HG03558 (cell line): ENCODE data around the gene RSPH9.

Experiments
- ATAC-seq: cut with Tn5 transposase; IDR thresholded peaks from one replicate; pipeline ENCODE4 v1.9.1; 2021; ENCODE audit warnings: moderate number of reproducible peaks; ENCODE audit not compliant: unreplicated experiment; ENCODE audit errors: extremely low read depth

The RSPH9 gene

DNA sequence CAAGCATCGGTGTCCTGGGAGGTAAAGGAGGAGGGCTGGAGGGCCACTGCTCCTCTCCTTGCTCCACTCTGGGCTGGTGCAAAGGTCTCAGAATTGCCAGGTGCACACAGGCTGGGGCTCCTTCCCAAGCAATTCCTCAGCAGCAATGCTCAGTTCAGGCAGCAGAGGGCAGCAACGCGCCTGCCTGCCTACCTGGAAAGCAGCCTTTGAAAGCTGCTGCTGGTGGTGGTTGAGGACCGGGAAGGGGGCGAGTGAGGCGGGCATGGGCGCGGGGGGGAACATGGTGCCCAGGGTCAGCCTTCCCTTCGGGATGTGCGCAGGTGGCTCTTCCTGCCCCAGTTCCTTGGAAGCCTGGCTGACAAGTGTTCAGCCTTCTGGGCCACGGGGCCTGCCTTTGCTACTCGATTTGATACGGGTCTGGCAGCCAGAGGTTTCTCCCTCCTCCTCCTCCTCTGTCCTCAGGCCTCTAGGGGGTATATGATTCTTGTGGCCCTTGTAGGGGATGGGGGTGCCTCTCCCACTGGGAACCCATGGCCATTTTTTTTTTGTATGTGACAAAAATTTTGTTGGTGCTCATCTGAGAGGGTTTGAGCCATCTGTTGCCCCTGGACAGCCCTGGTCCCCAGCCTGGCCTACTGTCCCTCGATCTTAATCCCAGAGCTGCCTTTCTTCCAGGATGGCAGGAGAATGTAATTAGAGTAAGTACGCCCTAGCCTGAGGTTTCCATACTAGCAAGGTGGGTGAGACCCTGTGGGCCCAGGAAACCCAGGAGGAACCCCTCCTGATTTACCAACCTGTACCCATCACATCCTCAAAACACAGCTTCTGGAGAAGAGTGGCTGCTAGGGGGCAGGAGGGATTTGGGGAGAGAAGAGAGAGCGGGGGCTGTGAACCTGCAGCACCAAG is 22.7 kb downstream of the RSPH9 start:
- no peak for ATAC-seq

GRCh38 chr6:43668151-43669028 is 23.6 kb downstream of the RSPH9 start:
- ATAC-seq: no peak

GRCh38 chr6:43669050-43669921 is 24.4 kb downstream of the RSPH9 start:
- no peak for ATAC-seq

DNA sequence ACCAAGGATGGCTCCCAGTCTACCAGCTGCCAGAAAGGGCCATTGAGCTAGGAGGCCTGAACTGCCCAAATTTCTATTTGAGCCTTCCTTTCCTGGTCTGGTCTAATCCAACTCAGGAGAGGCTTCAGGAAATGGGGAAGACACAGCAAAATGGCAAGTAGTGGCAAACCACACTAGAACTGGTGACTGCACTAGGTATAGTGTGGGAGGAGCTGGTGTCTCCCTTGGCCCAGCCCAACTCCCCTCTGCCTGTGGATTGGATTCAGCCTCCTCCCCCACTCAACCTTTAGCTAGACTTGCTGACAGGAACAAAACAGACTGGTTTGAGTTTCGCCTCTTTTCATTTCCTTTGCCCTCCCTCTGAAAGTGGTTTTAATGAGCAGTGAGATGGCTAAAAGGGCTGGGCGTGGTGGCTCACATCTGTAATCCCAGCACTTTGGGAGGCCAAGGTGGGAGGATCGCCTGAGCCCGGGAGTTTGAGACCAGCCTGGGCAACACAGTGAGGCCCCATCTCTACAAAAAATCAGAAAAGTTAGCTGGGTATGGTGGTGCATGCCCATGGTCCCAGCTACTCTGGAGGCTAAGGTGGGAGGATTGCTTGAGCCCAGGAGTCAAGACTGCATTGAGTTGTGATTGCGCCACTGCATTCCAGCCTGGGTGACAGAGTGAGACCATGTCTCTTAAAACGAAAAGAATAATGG is 25.2 kb downstream of the RSPH9 start:
- ATAC-seq: no peak

- no peak for ATAC-seq
Measured at GRCh38 chr6:43670623-43670986, 25.8 kb downstream of the RSPH9 start.

GRCh38 chr6:43671011-43671800 is 26.4 kb downstream of the RSPH9 start:
- ATAC-seq: no peak

- no peak for ATAC-seq
Measured at GRCh38 chr6:43671801-43672690, 27.2 kb downstream of the RSPH9 start.

DNA sequence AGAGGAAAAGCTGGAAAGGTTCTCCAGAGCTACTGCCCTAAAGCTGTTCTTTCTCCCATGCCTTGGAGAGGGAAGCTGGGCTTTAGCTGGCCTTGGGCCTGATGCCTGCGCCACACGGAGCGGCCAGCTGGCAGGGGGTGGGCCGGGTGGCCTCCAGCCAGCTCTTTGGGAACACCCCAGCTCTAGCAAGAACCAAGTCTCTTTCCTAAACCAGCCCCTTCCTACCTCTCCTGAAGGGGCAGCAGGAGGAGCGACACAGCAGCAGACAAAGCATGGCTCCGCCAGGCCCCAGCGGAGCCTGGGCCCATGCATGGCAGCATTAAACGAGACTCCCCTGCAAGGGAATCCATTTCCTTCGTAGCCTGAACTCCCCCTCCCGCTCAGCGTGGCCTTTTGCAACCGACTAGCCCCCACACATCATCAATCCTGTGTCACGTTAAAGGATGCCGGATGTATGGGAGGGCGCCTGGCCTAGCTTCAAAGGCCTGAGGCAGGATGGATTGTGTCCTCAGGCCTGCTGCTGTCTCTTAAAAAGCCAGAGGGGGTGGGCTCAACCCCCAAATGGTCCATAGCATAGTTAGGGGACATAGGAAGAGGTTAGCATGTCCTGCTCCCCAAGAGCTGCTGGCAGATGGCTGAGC is 28.7 kb downstream of the RSPH9 start:
- no peak for ATAC-seq

DNA sequence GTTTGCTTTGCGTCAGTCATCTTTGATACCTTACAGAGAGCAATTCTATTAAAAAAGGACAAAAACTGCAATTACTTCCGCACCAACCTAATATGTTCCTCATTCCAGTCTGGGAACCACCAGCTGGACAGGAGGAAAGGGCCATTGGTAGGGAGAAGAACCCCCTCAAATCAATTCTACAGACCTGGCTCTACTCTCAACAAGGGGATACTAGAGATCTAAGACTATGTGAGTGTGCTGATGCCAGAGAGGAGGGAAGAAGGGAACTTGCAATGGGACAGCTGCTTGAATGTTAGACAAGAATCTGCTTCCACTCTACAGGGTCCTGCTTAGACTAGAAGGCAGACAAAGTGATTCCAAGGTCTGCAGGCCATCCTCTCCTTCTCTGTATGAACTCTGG is 29.5 kb downstream of the RSPH9 start:
- no peak for ATAC-seq

DNA sequence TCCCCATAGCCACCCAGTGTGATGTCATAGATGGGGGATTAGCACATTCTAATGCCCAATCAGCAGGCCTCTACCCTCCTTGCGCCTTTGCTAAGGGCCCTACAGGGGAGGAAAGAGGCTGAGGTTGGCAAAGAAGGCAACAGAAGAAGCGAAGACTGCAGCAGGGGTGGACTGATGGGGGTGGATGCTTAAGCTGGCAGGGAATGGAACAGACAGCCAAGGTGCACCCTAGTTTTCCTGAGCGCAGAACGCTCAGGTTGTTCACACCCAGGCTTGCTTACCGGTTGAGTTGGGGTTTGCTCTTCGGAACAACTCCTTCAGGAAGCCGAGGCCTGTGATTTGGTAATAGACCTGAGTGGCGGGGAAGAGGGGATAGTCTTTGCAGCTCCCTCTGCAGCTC is 30.1 kb downstream of the RSPH9 start:
- no peak for ATAC-seq

DNA sequence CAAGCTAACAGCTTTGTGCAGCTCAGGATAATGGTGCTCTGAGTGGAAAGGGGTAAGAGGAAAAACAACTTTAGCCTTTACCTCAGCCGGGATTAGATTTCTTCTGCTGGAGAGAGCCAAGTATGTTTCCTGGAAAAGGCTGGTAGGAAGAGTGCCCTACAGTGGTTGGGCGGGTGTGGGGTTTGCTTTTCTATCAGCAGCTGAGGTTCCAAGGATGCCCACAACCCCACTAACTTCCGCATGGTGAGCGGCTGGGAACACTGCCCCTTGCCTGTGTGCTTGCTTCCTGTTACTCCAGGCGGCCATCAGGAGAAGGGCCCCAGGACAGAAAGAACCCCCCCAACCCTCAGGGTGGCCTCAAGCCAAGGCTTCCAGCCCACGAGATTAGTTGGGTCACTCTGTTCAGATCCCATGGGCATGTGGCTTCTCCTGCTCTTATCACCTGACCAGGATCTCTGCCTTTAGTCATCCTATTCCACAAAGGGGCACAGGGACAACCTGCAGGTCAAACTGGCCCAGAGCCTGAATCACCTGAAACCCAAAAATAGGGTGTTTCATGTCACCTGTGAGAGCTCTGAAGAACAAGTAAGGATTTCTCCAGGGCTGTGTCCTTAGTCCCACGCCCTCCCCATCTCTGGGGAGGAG is 32.2 kb downstream of the RSPH9 start:
- no peak for ATAC-seq

DNA sequence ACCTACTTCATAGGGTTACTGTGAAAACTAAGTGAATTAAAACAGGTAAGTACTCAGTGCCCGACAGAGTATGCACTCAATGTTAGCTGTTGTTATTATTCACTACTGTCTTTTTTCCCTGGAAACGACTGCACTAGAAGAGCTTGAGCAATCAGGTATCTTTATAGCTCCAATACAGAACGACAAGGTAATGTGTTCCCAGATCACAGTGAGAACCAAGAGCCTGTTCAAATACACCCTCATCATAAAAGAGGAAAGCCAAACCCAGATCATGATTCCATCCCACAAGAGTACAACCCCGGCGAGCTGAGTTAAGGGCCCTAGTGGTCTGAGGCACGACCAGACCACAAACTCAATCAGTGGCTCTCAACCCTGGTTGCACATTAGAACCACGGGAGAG is 32.9 kb downstream of the RSPH9 start:
- no peak for ATAC-seq

DNA sequence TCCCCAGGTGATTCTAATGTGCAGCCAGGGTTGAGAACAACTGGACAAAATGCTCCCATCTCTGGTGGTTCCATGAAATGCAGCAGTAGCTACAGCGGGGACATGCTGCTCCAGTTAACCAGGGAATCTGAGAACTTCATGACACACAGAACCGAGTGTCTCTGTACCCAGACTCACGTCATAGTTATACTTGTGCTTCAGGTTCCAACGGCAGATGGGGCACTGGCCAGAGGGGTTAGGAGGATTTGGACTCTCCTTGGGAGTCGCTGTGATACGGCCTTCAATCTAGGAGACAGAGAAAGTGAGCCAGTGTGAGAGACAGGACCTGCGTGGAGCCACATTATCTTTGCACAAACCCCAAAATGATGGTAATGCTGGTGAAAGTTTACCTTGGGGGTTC is 33.5 kb downstream of the RSPH9 start:
- ATAC-seq: no peak

GRCh38 chr6:43679057-43679456 is 34.2 kb downstream of the RSPH9 start:
- no peak for ATAC-seq

- no peak for ATAC-seq
Measured at GRCh38 chr6:43680308-43681200, 35.7 kb downstream of the RSPH9 start.

DNA sequence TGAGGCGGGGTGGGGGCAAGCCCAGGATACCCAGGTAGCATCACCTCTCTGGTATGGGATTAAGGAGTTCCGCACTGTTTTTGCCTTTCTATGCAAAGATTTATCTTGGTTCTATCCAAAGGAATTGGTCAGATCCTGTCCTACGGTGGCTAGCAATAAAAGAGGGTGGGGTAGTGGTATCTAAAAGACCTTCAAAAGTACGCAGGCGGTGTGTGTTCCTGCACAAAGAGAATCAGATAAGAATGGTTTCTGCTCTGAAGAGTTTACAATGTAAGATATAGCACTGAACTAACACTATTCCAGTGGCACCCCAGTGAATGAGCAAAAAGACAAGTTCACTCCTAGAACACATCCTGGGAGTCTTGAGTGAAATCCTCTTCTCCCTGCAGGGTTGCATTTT is 36.5 kb downstream of the RSPH9 start:
- ATAC-seq: no peak
